ENCODE results near the gene MYCL.

The MYCL gene

GRCh38 chr1:39892601-39893595 is 8.8 kb downstream of the MYCL start:
- no peak for TF ChIP-seq EZH2phosphoT487 (IDR thresholded peaks at IDR 0.05; ENCODE audit: low read depth)
- TF ChIP-seq CTCF (IDR thresholded peaks at IDR 0.05; ENCODE audit: low read depth, low read length), result no peak
- peak overlapping the region; percentile 55 for H3K4me2 ChIP-seq (ENCODE audit: low read length)
- H3K9ac ChIP-seq (ENCODE audit: low read length), result no peak overlapping the region
- peak overlapping the region; percentile 51 for H3K4me3 ChIP-seq (ENCODE audit: low read length)
- no peaks in the 10 kb centered on the region for H3K36me3 ChIP-seq (replicated peaks; ENCODE audit: low read depth, low read length)
- H3K27me3 ChIP-seq (ENCODE audit: low read depth, low read length), result no peaks in the 10 kb centered on the region
- no peak overlapping the region for H2AFZ ChIP-seq (ENCODE audit: low read depth, low read length)
- peaks cover 22% of the 10 kb centered on the region for H3K4me1 ChIP-seq (ENCODE audit: low read length)
- H3K27ac ChIP-seq (ENCODE audit: low read length), result no peak overlapping the region
- H3K79me2 ChIP-seq (ENCODE audit: low read length), result no peaks in the 10 kb centered on the region
- no peaks in the 10 kb centered on the region for H3K9me3 ChIP-seq (ENCODE audit: insufficient read depth, low read length)
- no peaks in the 10 kb centered on the region for H4K20me1 ChIP-seq (ENCODE audit: insufficient read depth, low read length)

GRCh38 chr1:39890880-39891279 is 10.8 kb downstream of the MYCL start:
- H4K20me1 ChIP-seq (ENCODE audit: insufficient read depth, low read length), result no peaks in the 10 kb centered on the region

GRCh38 chr1:39890273-39890672 is 11.4 kb downstream of the MYCL start:
- Histone ChIP-seq H3K27ac (ENCODE audit: low read length) (no peak overlapping the region), H3K4me3 (ENCODE audit: low read length) (no peak overlapping the region), H3K36me3 (replicated peaks; ENCODE audit: low read depth, low read length) (no peaks in the 10 kb centered on the region), H3K9ac (ENCODE audit: low read length) (no peak overlapping the region), H3K79me2 (ENCODE audit: low read length) (no peaks in the 10 kb centered on the region), H3K4me2 (ENCODE audit: low read length) (no peak overlapping the region; the same call in 1 of the 2 replicates), H4K20me1 (ENCODE audit: insufficient read depth, low read length) (no peaks in the 10 kb centered on the region), H3K9me3 (ENCODE audit: insufficient read depth, low read length) (no peaks in the 10 kb centered on the region), H3K4me1 (ENCODE audit: low read length) (peaks cover 22% of the 10 kb centered on the region), H2AFZ (ENCODE audit: low read depth, low read length) (no peak overlapping the region), H3K27me3 (ENCODE audit: low read depth, low read length) (no peaks in the 10 kb centered on the region)
- TF ChIP-seq EZH2phosphoT487 (IDR thresholded peaks at IDR 0.05; ENCODE audit: low read depth) (no peak), CTCF (IDR thresholded peaks at IDR 0.05; ENCODE audit: low read depth, low read length) (no peak)

More at GRCh38 chr1:39890880-39891279, 10.8 kb downstream of the MYCL start:
- Histone ChIP-seq H3K9me3 (ENCODE audit: insufficient read depth, low read length) (no peaks in the 10 kb centered on the region), H3K36me3 (replicated peaks; ENCODE audit: low read depth, low read length) (no peaks in the 10 kb centered on the region), H3K79me2 (ENCODE audit: low read length) (no peaks in the 10 kb centered on the region), H3K9ac (ENCODE audit: low read length) (no peak overlapping the region), H3K4me3 (ENCODE audit: low read length) (no peak overlapping the region), H3K27ac (ENCODE audit: low read length) (no peak overlapping the region), H3K27me3 (ENCODE audit: low read depth, low read length) (no peaks in the 10 kb centered on the region), H2AFZ (ENCODE audit: low read depth, low read length) (no peak overlapping the region), H3K4me1 (ENCODE audit: low read length) (peaks cover 22% of the 10 kb centered on the region), H3K4me2 (ENCODE audit: low read length) (no peak overlapping the region)
- TF ChIP-seq CTCF (IDR thresholded peaks at IDR 0.05; ENCODE audit: low read depth, low read length), result no peak
- TF ChIP-seq EZH2phosphoT487 (IDR thresholded peaks at IDR 0.05; ENCODE audit: low read depth), result no peak

GRCh38 chr1:39886757-39887231 is 14.9 kb downstream of the MYCL start:
- no peak overlapping the region for H3K4me3 ChIP-seq (ENCODE audit: low read length)
- H3K9me3 ChIP-seq (ENCODE audit: insufficient read depth, low read length), result no peaks in the 10 kb centered on the region
- H3K36me3 ChIP-seq (replicated peaks; ENCODE audit: low read depth, low read length), result no peaks in the 10 kb centered on the region
- H3K27me3 ChIP-seq (ENCODE audit: low read depth, low read length), result no peaks in the 10 kb centered on the region
- H3K4me1 ChIP-seq (ENCODE audit: low read length), result peaks cover 12% of the 10 kb centered on the region
- no peak overlapping the region for H2AFZ ChIP-seq (ENCODE audit: low read depth, low read length)
- H3K27ac ChIP-seq (ENCODE audit: low read length), result no peak overlapping the region
- TF ChIP-seq EZH2phosphoT487 (IDR thresholded peaks at IDR 0.05; ENCODE audit: low read depth), result no peak
- TF ChIP-seq CTCF (IDR thresholded peaks at IDR 0.05; ENCODE audit: low read depth, low read length), result no peak
- no peak overlapping the region for H3K4me2 ChIP-seq (ENCODE audit: low read length)
- H3K9ac ChIP-seq (ENCODE audit: low read length), result no peak overlapping the region
- 0 out of 2 replicates have a peak, but pooled peaks cover 3% of the 10 kb centered on the region for H4K20me1 ChIP-seq (ENCODE audit: insufficient read depth, low read length)
- H3K79me2 ChIP-seq (ENCODE audit: low read length), result peaks cover 16% of the 10 kb centered on the region
